ENCODE results near the gene PEX19. TPM values are rescaled to one million over a fixed set of nuclear protein-coding genes. Genes with fewer than 3 reads are reported as not detected.
A peak's percentile ranks its signal among the peaks of the same experiment; 100 is the strongest.

PEX19 gene
- total and polyA plus RNA-seq, 9 donors: 38.9 to 139 (median 70.6) TPM

DNA sequence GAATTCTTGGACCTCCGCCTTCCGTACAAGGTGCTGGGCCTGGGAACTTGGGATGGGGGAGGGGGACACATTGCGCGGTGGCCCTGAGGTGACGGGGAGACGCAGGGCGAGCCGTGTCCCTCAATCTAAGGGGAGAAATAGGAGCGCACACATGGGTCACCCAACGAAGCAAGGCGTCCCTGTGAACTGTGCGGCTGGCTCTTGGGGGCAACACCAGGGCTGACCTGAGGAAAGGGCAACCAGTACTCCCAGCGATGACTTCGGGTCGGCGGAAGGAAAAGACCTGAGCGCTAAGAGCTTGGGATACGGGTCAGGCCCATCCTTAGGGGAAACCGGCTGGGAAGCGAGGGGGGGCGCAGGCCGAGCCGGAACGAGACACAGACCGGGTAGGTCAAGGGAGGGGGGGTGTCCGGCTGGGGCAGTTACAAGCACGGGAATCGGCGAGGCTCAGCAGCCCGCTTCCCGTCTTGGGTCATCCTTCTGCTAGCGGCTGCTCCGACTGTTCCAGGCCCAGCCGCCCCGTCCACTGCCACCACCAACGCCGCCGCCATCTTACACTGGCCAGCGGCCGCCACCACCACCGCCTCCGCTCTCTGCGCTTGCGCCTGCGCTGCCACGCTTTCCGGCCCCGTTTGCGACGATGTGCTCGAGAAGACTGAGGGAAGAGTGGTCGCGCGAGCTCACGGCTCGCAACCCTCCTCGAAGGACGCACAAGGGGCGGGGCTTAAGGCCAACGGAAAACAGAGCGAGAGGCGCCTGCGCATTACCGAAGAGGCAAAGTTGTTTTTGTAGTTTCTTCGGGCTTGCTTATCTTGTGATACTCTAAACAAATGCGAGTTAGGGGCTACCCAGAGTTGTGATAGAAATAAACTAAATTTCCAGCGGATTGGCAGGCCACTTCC, 22.8 kb downstream of the PEX19 start, which contains the start of gene DCAF8:
DCAF8 (minus strand) TSS at position 657 of the 902 bp plus-strand sequence. CDS start 18,541 bp downstream, outside the sequence.
- DNase-seq: peak; percentile 98 to 99 (median 99)
- Histone ChIP-seq H3K36me3 (no peaks in the 10 kb centered on the region), H3K27me3 (no peaks in the 10 kb centered on the region), H3K4me1 (ENCODE audit: insufficient read depth) (peaks cover 8% of the 10 kb centered on the region), H3K4me3 (peak within 1 kb of the TSS; percentile 91), H3K27ac (peak within 1 kb of the TSS; percentile 91 to 93), H3K9me3 (no peaks in the 10 kb centered on the region)
- TF ChIP-seq EP300 (IDR thresholded peaks at IDR 0.05) (no peak), POLR2A (IDR thresholded peaks at IDR 0.05) (peak; percentile 95)
- TF ChIP-seq, protein P1, sequence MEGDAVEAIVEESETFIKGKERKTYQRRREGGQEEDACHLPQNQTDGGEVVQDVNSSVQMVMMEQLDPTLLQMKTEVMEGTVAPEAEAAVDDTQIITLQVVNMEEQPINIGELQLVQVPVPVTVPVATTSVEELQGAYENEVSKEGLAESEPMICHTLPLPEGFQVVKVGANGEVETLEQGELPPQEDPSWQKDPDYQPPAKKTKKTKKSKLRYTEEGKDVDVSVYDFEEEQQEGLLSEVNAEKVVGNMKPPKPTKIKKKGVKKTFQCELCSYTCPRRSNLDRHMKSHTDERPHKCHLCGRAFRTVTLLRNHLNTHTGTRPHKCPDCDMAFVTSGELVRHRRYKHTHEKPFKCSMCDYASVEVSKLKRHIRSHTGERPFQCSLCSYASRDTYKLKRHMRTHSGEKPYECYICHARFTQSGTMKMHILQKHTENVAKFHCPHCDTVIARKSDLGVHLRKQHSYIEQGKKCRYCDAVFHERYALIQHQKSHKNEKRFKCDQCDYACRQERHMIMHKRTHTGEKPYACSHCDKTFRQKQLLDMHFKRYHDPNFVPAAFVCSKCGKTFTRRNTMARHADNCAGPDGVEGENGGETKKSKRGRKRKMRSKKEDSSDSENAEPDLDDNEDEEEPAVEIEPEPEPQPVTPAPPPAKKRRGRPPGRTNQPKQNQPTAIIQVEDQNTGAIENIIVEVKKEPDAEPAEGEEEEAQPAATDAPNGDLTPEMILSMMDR (IDR thresholded peaks at IDR 0.05): no peak
- intact Hi-C loops (cut with DNase I): loop anchor here in 1 of 4 donors (5.0 kb wide), 1 partner anchor 160 kb away; no protein-coding TSS in a partner anchor
- WGBS, 3 donors: 0 to 1% (median 0%) methylated on average over 67 of the region's 67 CpGs

DNA sequence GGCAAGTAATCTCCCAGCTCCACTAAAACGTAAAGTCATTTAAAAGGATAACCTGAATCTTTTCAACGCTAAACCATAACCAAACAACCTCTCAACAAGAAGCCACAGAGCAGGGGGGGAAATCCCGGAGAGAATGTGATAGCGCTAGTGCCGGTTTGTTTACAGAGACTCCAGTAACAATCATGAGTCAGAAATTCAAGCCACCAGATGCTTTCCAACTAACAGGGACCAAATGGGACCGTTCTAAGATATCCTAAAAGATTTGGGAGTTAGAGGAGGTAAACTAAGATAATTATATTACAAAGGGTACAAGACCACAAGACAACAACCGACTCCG, 23.4 kb downstream of the PEX19 start:
- intact Hi-C loops (cut with DNase I): loop anchor here in 1 of 4 donors (5.0 kb wide), 1 partner anchor 159 kb away; no protein-coding TSS in a partner anchor
- no peaks in the 10 kb centered on the region for H3K36me3 ChIP-seq
- WGBS, 3 donors: 0% methylated on average over 8 of the region's 8 CpGs
- peak overlapping the region; percentile 91 to 93 for H3K27ac ChIP-seq
- no peaks in the 10 kb centered on the region for H3K9me3 ChIP-seq
- H3K27me3 ChIP-seq: no peaks in the 10 kb centered on the region
- H3K4me3 ChIP-seq: peak overlapping the region; percentile 91
- peaks cover 9% of the 10 kb centered on the region for H3K4me1 ChIP-seq (ENCODE audit: insufficient read depth)
- DNase-seq: peak in 2 of 5 donors; percentile 26 to 60
- TF ChIP-seq EP300 (IDR thresholded peaks at IDR 0.05) (no peak), POLR2A (IDR thresholded peaks at IDR 0.05) (no peak)
- TF ChIP-seq, protein P1 (IDR thresholded peaks at IDR 0.05): no peak

- Histone ChIP-seq H3K4me3 (peak overlapping the region; percentile 91), H3K9me3 (no peaks in the 10 kb centered on the region), H3K27me3 (no peaks in the 10 kb centered on the region), H3K27ac (peak overlapping the region; percentile 91 to 93), H3K4me1 (ENCODE audit: insufficient read depth) (peaks cover 9% of the 10 kb centered on the region), H3K36me3 (no peaks in the 10 kb centered on the region)
- WGBS, 3 donors: 6 to 11% (median 10%) methylated on average over 6 of the region's 6 CpGs
- no peak for DNase-seq
- intact Hi-C loops (cut with DNase I): loop anchor here in 1 of 4 donors (5.0 kb wide), 1 partner anchor 158 kb away; no protein-coding TSS in a partner anchor
- TF ChIP-seq, protein P1 (IDR thresholded peaks at IDR 0.05): no peak
- TF ChIP-seq POLR2A (IDR thresholded peaks at IDR 0.05): no peak
Observed at GRCh38 chr1:160260406-160261382, 24.2 kb downstream of the PEX19 start.
